SK-N-SH (cell line): ENCODE data around the gene FBXO31. TPM values are rescaled to one million over a fixed set of nuclear protein-coding genes. Genes with fewer than 3 reads are reported as not detected.

Source experiments
- CTCF ChIA-PET: fragments of 300-600, 350-600 bp; formaldehyde crosslinking; extraction: SDS; loops from one replicate; lab custom pipeline; 2021; lab: Yijun Ruan, JAX
- POLR2A ChIA-PET: fragments of 350-600 bp; sonication (Branson Sonifier 250); formaldehyde crosslinking; extraction: SDS; loops from one replicate; lab custom pipeline; 2020; ENCODE audit warnings: antibody characterized with exemption, inconsistent platforms; lab: Yijun Ruan, JAX
- DNase-seq: peaks from one replicate; pipeline ENCODE4 v3.0.0; 2012
- H2AFZ ChIP-seq: fragments of 200-600 bp; sonication (generic); 2 replicates; pipeline ENCODE4 v1.8.1; 2016; ENCODE audit warnings: antibody characterized with exemption, mild to moderate bottlenecking, low read depth
- H3F3A ChIP-seq: fragments of 200-600 bp; sonication (generic); replicated peaks from 2 replicates; pipeline ENCODE3; 2016; ENCODE audit warnings: antibody characterized with exemption, mild to moderate bottlenecking; ENCODE audit not compliant: insufficient read depth
- H3K27ac ChIP-seq, 2 experiments: fragments of 200-500 bp in 1 of 2; fragments of 200-600 bp in 1 of 2; sonication (Bioruptor generic) in 1 of 2; sonication (generic), shearing (Covaris generic) in 1 of 2; 2 replicates each; pipeline versions ENCODE4 v1.5.1 to v1.6.1; 2014 to 2016; ENCODE audit warnings: low read depth in 2 of 2, inconsistent platforms in 1 of 2, low read length in 1 of 2, mild to moderate bottlenecking in 1 of 2, mixed read lengths in 1 of 2
- H3K27me3 ChIP-seq: fragments of 200-600 bp; sonication (generic), shearing (Covaris generic); 2 replicates; pipeline ENCODE4 v1.6.1; 2016; ENCODE audit warnings: mixed run types; ENCODE audit not compliant: insufficient read depth
- H3K36me3 ChIP-seq, 2 experiments: fragments of 200-500 bp in 1 of 2; fragments of 200-600 bp in 1 of 2; sonication (Bioruptor generic) in 1 of 2; sonication (generic) in 1 of 2; replicated peaks in 1 of 2; 2 replicates each; pipeline versions ENCODE3 to v1.5.1; 2014 to 2016; ENCODE audit warnings: low read length in 1 of 2, mild to moderate bottlenecking in 1 of 2; ENCODE audit not compliant: insufficient read depth in 2 of 2, control insufficient read depth in 1 of 2
- H3K4me1 ChIP-seq, 2 experiments: fragments of 200-500 bp in 1 of 2; fragments of 200-600 bp in 1 of 2; sonication (Bioruptor generic) in 1 of 2; sonication (generic), shearing (Covaris generic) in 1 of 2; 2 replicates each; pipeline versions ENCODE4 v1.5.1 to v1.6.1; 2014 to 2016; ENCODE audit warnings: low read depth in 1 of 2, low read length in 1 of 2, mixed run types in 1 of 2; ENCODE audit not compliant: insufficient read depth in 2 of 2, control insufficient read depth in 1 of 2
- H3K4me2 ChIP-seq: fragments of 200-600 bp; sonication (generic), shearing (Covaris generic); 2 replicates; pipeline ENCODE4 v1.6.1; 2017; ENCODE audit warnings: mixed run types
- H3K4me3 ChIP-seq, 2 experiments: fragments of 200-500 bp in 1 of 2; fragments of 200-600 bp in 1 of 2; sonication (Bioruptor generic) in 1 of 2; sonication (generic), shearing (Covaris generic) in 1 of 2; 2 replicates each; pipeline versions ENCODE4 v1.5.1 to v1.8.1; 2014 to 2016; ENCODE audit warnings: low read depth in 2 of 2, inconsistent platforms in 1 of 2, low read length in 1 of 2, mild to moderate bottlenecking in 1 of 2, mixed read lengths in 1 of 2, moderate library complexity in 1 of 2
- H3K79me2 ChIP-seq: fragments of 200-600 bp; sonication (generic); 2 replicates; pipeline ENCODE4 v1.8.1; 2017; ENCODE audit warnings: mild to moderate bottlenecking; ENCODE audit not compliant: insufficient read depth
- H3K9ac ChIP-seq: fragments of 200-600 bp; sonication (generic); 2 replicates; pipeline ENCODE4 v1.6.1; 2017; ENCODE audit warnings: mixed run types
- H3K9me2 ChIP-seq: fragments of 200-600 bp; sonication (generic); 2 replicates; pipeline ENCODE4 v1.6.1; 2017; ENCODE audit warnings: mixed run types
- H3K9me3 ChIP-seq: fragments of 200-600 bp; sonication (generic); 2 replicates; pipeline ENCODE4 v1.6.1; 2017; ENCODE audit warnings: mixed run types, mild to moderate bottlenecking, moderate library complexity
- H4K20me1 ChIP-seq: fragments of 200-600 bp; sonication (generic); 2 replicates; pipeline ENCODE4 v1.6.1; 2017; ENCODE audit warnings: mild to moderate bottlenecking, mixed run types; ENCODE audit not compliant: insufficient read depth
- EP300 ChIP-seq, 2 experiments: IDR thresholded peaks; 2 replicates each; pipeline versions ENCODE4 v1.4.0 to v1.6.1; 2012; ENCODE audit warnings: borderline replicate concordance in 1 of 2, low read depth in 1 of 2, low read length in 1 of 2
- GABPA ChIP-seq: IDR thresholded peaks from 2 replicates; pipeline ENCODE4 v1.4.0; 2012; ENCODE audit warnings: low read depth, mild to moderate bottlenecking
- JUND ChIP-seq: IDR thresholded peaks from 2 replicates; pipeline ENCODE4 v1.4.0; 2012
- MAX ChIP-seq: IDR thresholded peaks from 2 replicates; pipeline ENCODE4 v1.4.0; 2012; ENCODE audit warnings: low read depth
- MXI1 ChIP-seq: IDR thresholded peaks from 2 replicates; pipeline ENCODE4 v1.6.1; 2012; ENCODE audit warnings: mild to moderate bottlenecking, low read depth, low read length, improper control_type of control experiment
- RFX5 ChIP-seq: IDR thresholded peaks from 2 replicates; pipeline ENCODE4 v1.6.1; 2012; ENCODE audit warnings: mild to moderate bottlenecking, improper control_type of control experiment, low read length
- RXRA ChIP-seq: IDR thresholded peaks from 2 replicates; pipeline ENCODE4 v1.4.0; 2012; ENCODE audit warnings: low read depth, mild to moderate bottlenecking, borderline replicate concordance
- SIN3A ChIP-seq: IDR thresholded peaks from 2 replicates; pipeline ENCODE4 v1.6.1; 2012; ENCODE audit warnings: low read depth, mild to moderate bottlenecking, low read length, moderate library complexity, borderline replicate concordance
- TAF1 ChIP-seq: IDR thresholded peaks from 2 replicates; pipeline ENCODE4 v1.6.1; 2012; ENCODE audit warnings: low read depth, mild to moderate bottlenecking, low read length, moderate library complexity, borderline replicate concordance
- USF1 ChIP-seq: IDR thresholded peaks from 2 replicates; pipeline ENCODE4 v1.4.0; 2012; ENCODE audit warnings: low read depth, borderline replicate concordance
- USF2 ChIP-seq: fragments of 150-350 bp; IDR thresholded peaks from 2 replicates; pipeline ENCODE4 v1.6.1; 2017; ENCODE audit warnings: antibody characterized with exemption, low read length, low read depth, borderline replicate concordance
- WGBS: methylation state at CpG from one replicate; pipeline ENCODE4 v1.1.6; 2017; ENCODE audit warnings: low lambda C conversion rate; 5-methylcytosine and 5-hydroxymethylcytosine counted together
- polyA plus RNA-seq, 3 experiments: library from polyadenylated mRNA; depleted of rRNA; stranded (reverse); fragments of >200 nt; gene quantifications; 2 replicates each; pipeline ENCODE4 v1.2.3, GENCODE V29; 2012
- TF ChIP-seq, protein P1 (sequence below): fragments of 200-600 bp; sonication (generic); IDR thresholded peaks from 2 replicates; pipeline ENCODE4 v1.6.1; 2017; ENCODE audit warnings: antibody characterized with exemption, mild to moderate bottlenecking, moderate library complexity

FBXO31 gene
- polyA plus RNA-seq, 1 of the 3 experiments (the other 2 are of a cell fraction), result 14.2 TPM

- WGBS, result 100% methylated on average over 1 of the region's 5 CpGs
- POLR2A ChIA-PET, result no interaction called here
- no peaks in the 10 kb centered on the region for H3K9me2 ChIP-seq
Observed at GRCh38 chr16:87297407-87297806, 86.2 kb downstream of the FBXO31 start.

More at GRCh38 chr16:87297407-87297806, 86.2 kb downstream of the FBXO31 start:
- Histone ChIP-seq H3K27me3 (no peaks in the 10 kb centered on the region), H3K4me3 (no peak overlapping the region), H3K27ac (no peak overlapping the region), H3K79me2 (no peaks in the 10 kb centered on the region), H3K36me3 (no peaks in the 10 kb centered on the region), H3F3A (no peaks in the 10 kb centered on the region), H3K9ac (no peak overlapping the region), H3K4me2 (no peak overlapping the region), H3K9me3 (no peaks in the 10 kb centered on the region), H2AFZ (no peak overlapping the region), H4K20me1 (no peaks in the 10 kb centered on the region), H3K4me1 (no peaks in the 10 kb centered on the region)
- CTCF ChIA-PET, result interaction anchor here (0.6 to 1.6 kb wide), 7 partner anchors 14 to 95 kb away, joined by 3 to 6 read pairs (median 4); no protein-coding TSS in a partner anchor
- TF ChIP-seq RXRA (no peak), USF1 (no peak), USF2 (no peak), GABPA (no peak), EP300 (IDR thresholded peaks at IDR 0.05; ENCODE audit: borderline replicate concordance in 1 of 2, low read depth in 1 of 2, low read length in 1 of 2) (no peak), JUND (no peak), MXI1 (no peak), RFX5 (no peak), MAX (no peak), SIN3A (no peak), TAF1 (no peak)
- TF ChIP-seq, protein P1, sequence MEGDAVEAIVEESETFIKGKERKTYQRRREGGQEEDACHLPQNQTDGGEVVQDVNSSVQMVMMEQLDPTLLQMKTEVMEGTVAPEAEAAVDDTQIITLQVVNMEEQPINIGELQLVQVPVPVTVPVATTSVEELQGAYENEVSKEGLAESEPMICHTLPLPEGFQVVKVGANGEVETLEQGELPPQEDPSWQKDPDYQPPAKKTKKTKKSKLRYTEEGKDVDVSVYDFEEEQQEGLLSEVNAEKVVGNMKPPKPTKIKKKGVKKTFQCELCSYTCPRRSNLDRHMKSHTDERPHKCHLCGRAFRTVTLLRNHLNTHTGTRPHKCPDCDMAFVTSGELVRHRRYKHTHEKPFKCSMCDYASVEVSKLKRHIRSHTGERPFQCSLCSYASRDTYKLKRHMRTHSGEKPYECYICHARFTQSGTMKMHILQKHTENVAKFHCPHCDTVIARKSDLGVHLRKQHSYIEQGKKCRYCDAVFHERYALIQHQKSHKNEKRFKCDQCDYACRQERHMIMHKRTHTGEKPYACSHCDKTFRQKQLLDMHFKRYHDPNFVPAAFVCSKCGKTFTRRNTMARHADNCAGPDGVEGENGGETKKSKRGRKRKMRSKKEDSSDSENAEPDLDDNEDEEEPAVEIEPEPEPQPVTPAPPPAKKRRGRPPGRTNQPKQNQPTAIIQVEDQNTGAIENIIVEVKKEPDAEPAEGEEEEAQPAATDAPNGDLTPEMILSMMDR, result no peak
- DNase-seq, result no peak
